Upper lobe of left lung (tissue), 4 donors: Measurements from ENCODE around the gene HIF3A.

Experiments used
- CTCF ChIP-seq, 6 experiments: fragments of 450-650 bp in 4 of 6; fragments of 200-600 bp in 2 of 6; sonication (generic) in 2 of 6; IDR thresholded peaks; one replicate each; pipeline ENCODE4 v1.5.1; 2016 to 2019; ENCODE audit warnings: antibody characterized with exemption in 6 of 6
- POLR2A ChIP-seq, 4 donors: fragments of 450-650 bp; IDR thresholded peaks; one replicate each; pipeline ENCODE4 v1.5.1; 2016 to 2017; ENCODE audit warnings: antibody characterized with exemption in 4 of 4, mild to moderate bottlenecking in 2 of 4
- POLR2AphosphoS5 ChIP-seq, 2 donors: sonication (generic); formaldehyde crosslinking; IDR thresholded peaks; one replicate each; pipeline ENCODE4 v1.5.1; 2017; ENCODE audit warnings: antibody characterized with exemption in 2 of 2

- TF ChIP-seq POLR2A (IDR thresholded peaks at IDR 0.05): no peak
- no peak for TF ChIP-seq CTCF (IDR thresholded peaks at IDR 0.05)
- TF ChIP-seq POLR2AphosphoS5 (IDR thresholded peaks at IDR 0.05): no peak
Measured at GRCh38 chr19:46339446-46339845, 42.6 kb downstream of the HIF3A start.
